Measurements from ENCODE around the gene SCAANT1.

DNA sequence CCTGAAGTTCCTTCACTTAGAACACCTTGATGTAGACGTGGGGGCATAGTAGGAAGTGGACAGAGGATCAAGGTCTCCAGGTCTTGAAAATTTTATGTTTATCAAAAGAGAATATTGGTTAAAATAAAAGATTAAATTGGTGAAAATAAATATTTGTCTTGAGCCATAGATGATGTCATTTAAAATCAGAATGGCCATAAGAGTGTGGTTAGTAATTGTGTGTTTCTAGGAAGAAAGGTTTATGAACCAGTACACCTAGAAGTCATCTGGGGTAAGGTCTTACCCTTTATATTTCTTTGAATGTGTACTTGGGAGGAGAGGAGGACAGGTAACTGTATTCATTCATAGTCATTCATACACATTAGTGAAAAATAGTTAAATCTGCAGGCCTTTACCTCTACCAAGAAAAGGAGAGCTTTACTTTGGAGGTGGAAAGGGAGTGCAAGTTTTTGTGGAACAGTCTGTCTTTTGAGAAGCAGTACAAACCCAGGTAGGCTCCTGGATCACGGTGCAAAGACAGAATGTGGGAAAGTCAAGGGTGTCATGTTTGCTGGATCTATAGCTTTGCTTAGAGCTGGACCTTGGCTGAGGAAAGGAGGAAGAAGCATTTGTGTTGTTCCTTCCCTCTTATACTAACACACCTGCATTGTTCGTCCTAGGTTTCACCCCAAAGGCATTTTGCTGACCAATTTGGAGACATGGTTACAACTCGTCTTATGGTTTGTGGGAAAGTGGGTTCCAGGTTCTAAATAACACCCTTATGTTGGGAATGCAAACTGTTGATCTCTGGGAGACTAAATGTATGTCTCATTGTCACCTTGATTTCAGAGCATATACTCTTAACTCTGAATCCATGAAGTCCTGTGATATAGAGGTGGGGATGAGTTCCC, 6.2 kb downstream of the SCAANT1 start:
- TF ChIP-seq CTCF (IDR thresholded peaks at IDR 0.05) (no peak), ZFX (IDR thresholded peaks at IDR 0.05; ENCODE audit: borderline replicate concordance) (no peak)
